B cell (primary cell): Measurements from ENCODE around the gene THAP11. TPM values are rescaled to one million over a fixed set of nuclear protein-coding genes. Genes with fewer than 3 reads are reported as not detected.

ENCODE experiments used
- ATAC-seq: fragments of 200-7000 bp; cut with Tn5 transposase; one replicate; pipeline ENCODE4 v1.10.0; 2021; ENCODE audit warnings: low read depth, mild to moderate bottlenecking, moderate number of reproducible peaks, moderate library complexity
- CTCF ChIA-PET: fragments of 350-600 bp; sonication (Branson Sonifier 250); formaldehyde crosslinking; loops from one replicate; lab custom pipeline; 2021; ENCODE audit warnings: antibody characterized with exemption, inconsistent platforms; lab: Charles Lee
- POLR2A ChIA-PET: fragments of 350-600 bp; sonication (Branson Sonifier 250); formaldehyde crosslinking; loops from one replicate; lab custom pipeline; 2021; ENCODE audit warnings: antibody characterized with exemption; lab: Charles Lee
- DNase-seq: peaks from one replicate; pipeline ENCODE4 v3.0.0; 2013
- H2AFZ ChIP-seq: 2 replicates; pipeline ENCODE4 v1.6.1; 2012; ENCODE audit warnings: mild to moderate bottlenecking, low read depth, low read length; ENCODE audit not compliant: insufficient read depth, poor library complexity, severe bottlenecking
- H3K27ac ChIP-seq, 2 donors: 1 replicate in 1 of 2; 2 replicates in 1 of 2; pipeline ENCODE4 v1.5.1; 2012 to 2013; ENCODE audit warnings: low read length in 2 of 2, mild to moderate bottlenecking in 2 of 2, moderate library complexity in 1 of 2
- H3K27me3 ChIP-seq, 4 experiments: fragments of 200-600 bp in 1 of 4; sonication (generic) in 1 of 4; replicated peaks in 1 of 4; 1 replicate in 2 of 4; 2 replicates in 2 of 4; pipeline versions ENCODE4 v1.6.1 to v1.7.0; 2013 to 2016; ENCODE audit warnings: low read length in 3 of 4, mild to moderate bottlenecking in 2 of 4, mixed read lengths in 1 of 4, moderate library complexity in 1 of 4; ENCODE audit not compliant: insufficient read depth in 4 of 4, control insufficient read depth in 3 of 4; ENCODE audit errors: control extremely low read depth in 1 of 4
- H3K36me3 ChIP-seq, 2 experiments: replicated peaks in 1 of 2; 1 replicate in 1 of 2; 2 replicates in 1 of 2; pipeline versions ENCODE4 v1.6.1 to v1.7.1; 2013; ENCODE audit warnings: low read length in 1 of 2; ENCODE audit not compliant: insufficient read depth in 2 of 2, control insufficient read depth in 1 of 2; ENCODE audit errors: control extremely low read depth in 1 of 2, extremely low read depth in 1 of 2
- H3K4me1 ChIP-seq, 2 donors: fragments of 200-600 bp in 1 of 2; sonication (generic) in 1 of 2; 1 replicate in 1 of 2; 2 replicates in 1 of 2; pipeline versions ENCODE4 v1.5.1 to v1.6.1; 2013 to 2017; ENCODE audit warnings: low read length in 2 of 2; ENCODE audit not compliant: control insufficient read depth in 2 of 2, insufficient read depth in 2 of 2
- H3K4me2 ChIP-seq: replicated peaks from 2 replicates; pipeline ENCODE3; 2012; ENCODE audit warnings: mild to moderate bottlenecking, low read depth, low read length; ENCODE audit not compliant: poor library complexity, severe bottlenecking
- H3K4me3 ChIP-seq, 5 experiments: fragments of 200-600 bp in 1 of 5; sonication (generic) in 1 of 5; 1 replicate in 3 of 5; 2 replicates in 2 of 5; pipeline versions ENCODE4 v1.5.1 to v1.7.0; 2011 to 2016; ENCODE audit warnings: low read length in 4 of 5, mild to moderate bottlenecking in 4 of 5, low read depth in 2 of 5, control low read depth in 1 of 5, moderate library complexity in 1 of 5; ENCODE audit not compliant: insufficient read depth in 1 of 5; ENCODE audit errors: control extremely low read depth in 1 of 5, extremely low read depth in 1 of 5
- H3K79me2 ChIP-seq: fragments of 200-600 bp; sonication (generic); one replicate; pipeline ENCODE4 v1.6.0; 2016; ENCODE audit warnings: low read length; ENCODE audit not compliant: control insufficient read depth, insufficient read depth
- H3K9ac ChIP-seq: fragments of 200-600 bp; sonication (generic); 2 replicates; pipeline ENCODE4 v1.6.1; 2017; ENCODE audit warnings: mild to moderate bottlenecking, low read length, moderate library complexity
- H3K9me3 ChIP-seq, 3 donors: one replicate each; pipeline versions ENCODE4 v1.6.1 to v1.7.1; 2013; ENCODE audit warnings: low read length in 2 of 3; ENCODE audit not compliant: control insufficient read depth in 2 of 3, insufficient read depth in 1 of 3; ENCODE audit errors: control extremely low read depth in 1 of 3
- H4K20me1 ChIP-seq: 2 replicates; pipeline ENCODE4 v1.6.0; 2012; ENCODE audit warnings: mild to moderate bottlenecking, low read length; ENCODE audit not compliant: insufficient read depth, control insufficient read depth, poor library complexity, severe bottlenecking
- H3K27ac Mint-ChIP-seq: one replicate; pipeline ENCODE4 v1.8.0; 2021; ENCODE audit warnings: mixed read lengths
- H3K27me3 Mint-ChIP-seq: one replicate; pipeline ENCODE4 v1.8.0; 2021; ENCODE audit warnings: mixed read lengths
- H3K4me1 Mint-ChIP-seq: one replicate; pipeline ENCODE4 v1.8.0; 2021; ENCODE audit warnings: mixed read lengths
- H3K4me3 Mint-ChIP-seq: one replicate; pipeline ENCODE4 v1.8.0; 2021; ENCODE audit warnings: mixed read lengths
- H3K9me3 Mint-ChIP-seq: one replicate; pipeline ENCODE4 v1.8.0; 2022; ENCODE audit warnings: mixed read lengths; ENCODE audit not compliant: insufficient read depth
- EZH2 ChIP-seq: IDR thresholded peaks from 2 replicates; pipeline ENCODE4 v1.6.1; 2012; ENCODE audit warnings: borderline replicate concordance, low read depth, mild to moderate bottlenecking, moderate library complexity, low read length; ENCODE audit not compliant: insufficient read depth, poor library complexity, severe bottlenecking
- WGBS: methylation state at CpG from one replicate; pipeline ENCODE4 v1.1.5; 2013; ENCODE audit warnings: missing lambda C conversion rate; ENCODE audit not compliant: insufficient coverage; 5-methylcytosine and 5-hydroxymethylcytosine counted together
- intact Hi-C: fragments of 100-400 bp; cut with micrococcal nuclease; formaldehyde crosslinking; loops from one replicate; pipeline ENCODE4 v1.10.0; 2022
- polyA plus RNA-seq: library from polyadenylated mRNA; depleted of rRNA; stranded (reverse); fragments of >200 nt; gene quantifications from 2 replicates; pipeline ENCODE4 v1.2.3, GENCODE V29; 2012
- total RNA-seq, 2 donors: library from RNA; stranded (reverse); fragments of 120-200 nt in 1 of 2; gene quantifications; 1 replicate in 1 of 2; 2 replicates in 1 of 2; pipeline versions ENCODE4 v1.2.3 to v1.2.4, GENCODE V29; 2013 to 2022
- TF ChIP-seq, protein P1 (sequence below): fragments of 200-600 bp; IDR thresholded peaks from one replicate; pipeline ENCODE4 v1.8.0; 2022; ENCODE audit warnings: antibody characterized with exemption, mild to moderate bottlenecking

Gene THAP11
- total and polyA plus RNA-seq, 2 donors (not counting 1 experiment from before 2014, with no cell fraction given): 24.4 to 42.7 TPM

DNA sequence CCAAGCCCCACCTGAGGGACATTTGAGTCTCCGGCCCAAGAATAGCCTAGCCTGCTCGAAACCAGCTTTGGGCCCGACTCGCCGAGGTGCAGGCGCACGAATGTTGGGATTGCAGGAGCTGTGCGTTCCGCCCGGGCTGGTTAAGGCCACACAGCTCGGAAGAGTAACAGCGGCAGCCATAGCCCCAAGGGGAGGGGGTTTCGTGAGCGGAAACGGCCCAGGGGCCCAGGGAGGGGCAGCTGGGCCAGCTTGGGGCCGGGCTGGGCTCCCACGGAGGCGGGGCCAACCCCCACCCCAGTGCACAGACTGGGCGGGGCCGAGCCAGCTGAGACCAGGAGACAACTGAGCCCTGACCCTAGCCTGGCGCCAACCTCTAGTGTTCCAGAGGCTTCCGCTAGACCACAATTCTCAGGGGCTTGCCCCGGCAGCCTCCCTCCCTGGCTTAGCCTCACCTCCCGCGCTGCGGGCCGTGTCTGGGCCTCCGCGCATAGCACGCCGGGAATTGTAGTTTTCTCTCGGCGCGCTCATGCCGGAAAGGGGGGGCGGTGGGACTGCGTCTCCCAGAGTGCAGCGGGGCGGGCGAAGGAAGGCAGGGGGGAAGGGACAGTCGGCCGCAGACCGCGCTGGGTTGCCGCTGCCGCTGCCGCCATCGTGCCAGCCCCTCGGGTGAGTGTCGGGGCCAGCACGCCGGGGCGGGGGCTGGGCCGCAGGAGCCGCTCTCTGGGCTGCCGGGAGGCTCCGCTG lies 4.4 kb downstream of the THAP11 start, which contains the start of gene NUTF2:
NUTF2 (plus strand) TSS at position 614 of the 744 bp plus-strand sequence. CDS start 18,198 bp downstream, outside the sequence.
- Mint-ChIP-seq H3K27me3 (no peaks in the 10 kb centered on the region), H3K27ac (peak within 1 kb of the TSS; percentile 93), H3K4me3 (peak within 1 kb of the TSS; percentile 92), H3K4me1 (peaks cover 50% of the 10 kb centered on the region), H3K9me3 (no peaks in the 10 kb centered on the region)
- Histone ChIP-seq H3K27ac (peak within 1 kb of the TSS; percentile 54 to 81), H3K79me2 (peaks cover 67% of the 10 kb centered on the region), H3K9me3 (peaks cover 0 to 5% (median 0%) of the 10 kb centered on the region in 3 donors), H3K27me3 (no peaks in the 10 kb centered on the region), H3K4me2 (peak within 1 kb of the TSS; percentile 97), H2AFZ (peak within 1 kb of the TSS; percentile 93), H3K9ac (peak within 1 kb of the TSS; percentile 85), H4K20me1 (peaks cover 36% of the 10 kb centered on the region), H3K36me3 (no peaks in the 10 kb centered on the region), H3K4me3 (peak within 1 kb of the TSS; percentile 64 to 92 (median 85)), H3K4me1 (peaks cover 37 to 52% of the 10 kb centered on the region in 2 donors)
- peak; percentile 62 for ATAC-seq
- ChIA-PET POLR2A (interaction anchor here (0.6 to 2.0 kb wide), 5 partner anchors 40 to 1124 kb away, joined by 3 to 11 read pairs (median 5); partner anchors contain the start of genes PSMB10, RANBP10 and TSNAXIP1), CTCF (interaction anchor here (0.8 to 3.5 kb wide), 7 partner anchors 27 to 179 kb away, joined by 3 to 12 read pairs (median 4); partner anchors contain the start of gene EDC4)
- no peak for TF ChIP-seq EZH2
- TF ChIP-seq, protein P1, sequence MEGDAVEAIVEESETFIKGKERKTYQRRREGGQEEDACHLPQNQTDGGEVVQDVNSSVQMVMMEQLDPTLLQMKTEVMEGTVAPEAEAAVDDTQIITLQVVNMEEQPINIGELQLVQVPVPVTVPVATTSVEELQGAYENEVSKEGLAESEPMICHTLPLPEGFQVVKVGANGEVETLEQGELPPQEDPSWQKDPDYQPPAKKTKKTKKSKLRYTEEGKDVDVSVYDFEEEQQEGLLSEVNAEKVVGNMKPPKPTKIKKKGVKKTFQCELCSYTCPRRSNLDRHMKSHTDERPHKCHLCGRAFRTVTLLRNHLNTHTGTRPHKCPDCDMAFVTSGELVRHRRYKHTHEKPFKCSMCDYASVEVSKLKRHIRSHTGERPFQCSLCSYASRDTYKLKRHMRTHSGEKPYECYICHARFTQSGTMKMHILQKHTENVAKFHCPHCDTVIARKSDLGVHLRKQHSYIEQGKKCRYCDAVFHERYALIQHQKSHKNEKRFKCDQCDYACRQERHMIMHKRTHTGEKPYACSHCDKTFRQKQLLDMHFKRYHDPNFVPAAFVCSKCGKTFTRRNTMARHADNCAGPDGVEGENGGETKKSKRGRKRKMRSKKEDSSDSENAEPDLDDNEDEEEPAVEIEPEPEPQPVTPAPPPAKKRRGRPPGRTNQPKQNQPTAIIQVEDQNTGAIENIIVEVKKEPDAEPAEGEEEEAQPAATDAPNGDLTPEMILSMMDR: no peak
- under 1% methylated on average over 57 of the region's 57 CpGs for WGBS
- intact Hi-C loops: loop anchor here (1.0 to 10.0 kb wide), 10 partner anchors 13 to 1092 kb away; partner anchors contain the start of genes ATP6V0D1, CTCF, DYNC1LI2 and GFOD2
- DNase-seq: peak; percentile 97
